ENCODE results near the gene MARF1.

Gene MARF1

DNA sequence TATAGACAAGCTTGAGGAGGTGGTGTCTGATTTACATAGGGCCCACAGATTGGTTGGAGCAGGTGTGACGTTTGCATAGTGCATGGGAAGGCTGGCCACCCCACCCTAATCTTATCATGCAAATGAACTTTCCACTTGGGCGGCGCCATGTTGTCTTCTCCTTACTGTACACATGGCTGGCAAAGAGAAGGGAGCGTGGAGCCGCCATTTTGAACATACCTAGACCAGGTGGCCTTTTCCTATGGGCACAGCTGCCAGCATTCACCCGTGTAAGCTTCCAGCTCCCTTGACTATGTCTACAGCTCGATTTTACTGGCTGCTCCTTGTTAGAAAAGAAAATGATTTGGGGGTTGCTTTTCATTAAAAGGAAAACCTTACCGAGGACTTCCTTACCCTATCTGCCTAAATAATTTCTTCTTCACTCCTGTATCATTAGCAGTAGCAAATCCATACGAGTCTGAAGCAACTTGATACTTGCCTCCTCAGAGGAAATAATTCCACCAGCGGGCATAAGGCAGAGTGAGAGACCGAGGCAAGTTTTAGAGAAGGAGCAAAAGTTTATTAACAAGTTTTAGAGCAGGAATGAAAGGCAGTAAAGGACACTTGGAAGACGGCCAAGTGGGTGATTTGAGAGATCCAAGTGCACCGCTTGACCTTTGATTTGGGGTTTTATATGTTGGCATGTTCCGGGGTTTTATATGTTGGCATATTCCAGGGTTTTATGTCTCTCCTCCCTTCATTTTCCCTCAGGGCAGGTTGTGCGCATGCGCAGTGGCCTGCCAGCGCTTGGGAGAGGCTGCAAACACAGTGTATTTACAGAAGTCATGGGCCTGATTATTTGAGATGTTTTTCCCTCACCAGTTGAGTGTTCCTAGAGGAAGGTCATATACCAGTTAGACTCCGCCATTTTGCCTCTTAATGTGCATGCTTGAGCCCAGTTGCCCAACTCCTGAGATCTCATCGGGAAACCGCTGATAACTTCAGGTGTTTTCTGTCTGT is 65.7 kb downstream of the MARF1 start:
- TF ChIP-seq GATA2 (IDR thresholded peaks at IDR 0.05; ENCODE audit: low read depth, low read length), result no peak
- TF ChIP-seq GATA3 (IDR thresholded peaks at IDR 0.05; ENCODE audit: low read depth, low read length), result no peak

DNA sequence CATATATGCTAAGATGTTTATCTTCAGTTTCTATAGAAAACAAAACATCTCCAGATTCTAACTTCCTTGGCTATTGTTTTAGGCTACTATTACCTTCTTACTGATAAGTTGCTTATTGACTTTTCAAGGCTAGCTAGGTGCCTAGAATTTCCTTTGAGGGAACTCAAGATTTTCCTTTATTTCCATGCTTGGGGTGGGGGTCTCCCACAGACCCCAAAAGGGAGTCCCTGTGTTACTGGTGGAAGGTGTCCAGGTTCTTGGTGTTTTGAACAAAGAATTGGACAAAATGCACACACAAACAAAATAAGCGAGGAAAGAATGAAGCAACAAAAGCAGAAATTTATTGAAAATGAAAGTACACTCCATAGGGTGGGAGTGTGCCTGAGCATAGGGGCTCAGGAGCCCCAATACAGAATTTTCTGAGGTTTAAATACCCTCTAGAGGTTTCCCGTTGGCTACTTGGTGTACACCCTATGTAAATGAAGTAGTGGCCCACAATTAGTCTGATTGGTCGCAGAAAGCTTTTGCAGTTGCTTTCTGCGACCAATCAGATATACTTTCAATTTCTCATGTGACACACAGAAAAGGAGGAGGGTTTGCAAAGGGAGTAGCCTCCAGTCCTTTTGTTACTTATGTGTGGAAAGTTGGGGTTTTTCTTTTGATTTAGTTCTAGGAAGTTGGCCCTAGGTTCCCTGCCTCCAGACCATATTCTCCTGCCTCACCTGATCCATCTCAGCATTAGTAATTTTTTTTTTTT is 67.5 kb downstream of the MARF1 start:
- TF ChIP-seq GATA3 (IDR thresholded peaks at IDR 0.05; ENCODE audit: low read depth, low read length), result no peak
- TF ChIP-seq GATA2 (IDR thresholded peaks at IDR 0.05; ENCODE audit: low read depth, low read length), result no peak

DNA sequence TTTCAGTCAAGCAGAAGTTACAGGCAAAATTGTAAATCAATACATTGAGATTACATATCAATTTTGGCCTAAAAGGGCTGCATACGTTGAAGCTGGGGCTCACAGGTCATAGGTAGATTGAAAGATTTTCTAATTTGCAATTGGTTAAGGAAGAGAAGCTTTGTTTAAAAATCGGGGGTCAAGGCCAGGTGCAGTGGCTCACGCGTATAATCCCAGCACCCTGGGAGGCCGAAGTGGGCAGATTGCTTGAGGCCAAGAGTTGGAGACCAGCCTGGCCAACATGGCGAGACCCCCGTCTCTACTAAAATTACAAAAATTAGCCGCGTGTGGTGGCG is 68.4 kb downstream of the MARF1 start:
- TF ChIP-seq GATA2 (IDR thresholded peaks at IDR 0.05; ENCODE audit: low read depth, low read length) (no peak), GATA3 (IDR thresholded peaks at IDR 0.05; ENCODE audit: low read depth, low read length) (no peak)

DNA sequence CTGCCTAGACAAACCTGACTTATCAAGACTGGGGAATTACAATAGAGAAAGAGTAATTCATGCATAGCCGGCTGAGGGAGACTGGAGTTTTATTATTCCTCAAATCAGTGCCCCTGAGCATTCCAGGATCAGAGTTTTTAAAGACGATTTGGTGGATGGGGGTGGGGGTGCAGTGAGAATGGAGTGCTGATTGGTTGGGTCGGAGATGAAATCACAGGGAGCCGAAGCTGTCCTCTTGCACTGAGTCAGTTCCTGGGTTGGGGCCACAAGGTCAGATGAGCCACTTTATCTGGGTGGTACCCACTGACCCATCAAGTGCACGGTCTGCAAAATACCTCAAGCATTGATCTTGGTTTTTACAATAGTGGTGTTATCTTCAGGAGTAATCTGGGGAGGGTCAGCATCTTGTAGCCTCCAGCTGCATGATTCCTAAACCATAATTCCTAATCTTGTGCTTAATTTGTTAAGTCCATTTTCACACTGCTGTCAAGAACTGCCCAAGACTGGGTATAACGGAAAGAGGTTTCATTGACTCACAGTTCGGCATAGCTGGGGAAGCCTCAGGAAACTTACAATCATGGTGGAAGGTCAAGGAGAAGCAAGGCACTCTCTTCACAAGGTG is 69.6 kb downstream of the MARF1 start:
- TF ChIP-seq GATA3 (IDR thresholded peaks at IDR 0.05; ENCODE audit: low read depth, low read length) (no peak), GATA2 (IDR thresholded peaks at IDR 0.05; ENCODE audit: low read depth, low read length) (no peak)

DNA sequence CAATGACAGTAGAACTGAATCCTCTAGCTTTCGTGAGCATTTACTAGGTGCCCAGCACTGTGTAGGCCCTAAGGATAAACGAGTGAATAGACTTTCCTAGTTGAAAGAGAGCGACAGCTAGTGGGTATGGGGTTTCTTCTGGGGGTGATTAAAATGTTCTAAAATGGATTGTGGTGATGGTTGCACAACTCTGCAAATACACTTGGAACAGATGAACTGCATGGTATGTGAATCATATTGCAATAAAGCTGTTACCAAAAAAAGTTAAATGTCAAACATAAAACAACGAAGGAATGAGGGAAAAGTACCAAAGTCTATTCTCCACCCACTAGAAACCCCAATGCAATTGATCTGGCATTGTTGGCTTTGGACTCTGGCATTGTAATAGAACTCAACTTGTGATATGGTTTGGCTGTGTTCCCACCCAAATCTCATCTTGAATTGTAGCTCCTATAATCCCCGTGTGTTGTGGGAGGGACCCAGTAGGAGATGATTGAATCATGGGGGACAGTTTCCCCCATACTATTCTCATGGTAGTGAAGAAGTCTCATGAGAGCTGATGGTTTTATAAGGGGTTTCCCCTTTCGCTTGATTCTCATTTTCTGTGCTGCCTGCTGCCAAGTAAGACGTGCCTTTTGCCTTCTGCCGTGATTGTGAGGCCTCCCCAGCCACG is 70.5 kb downstream of the MARF1 start:
- TF ChIP-seq GATA2 (IDR thresholded peaks at IDR 0.05; ENCODE audit: low read depth, low read length) (no peak), GATA3 (IDR thresholded peaks at IDR 0.05; ENCODE audit: low read depth, low read length) (no peak)

DNA sequence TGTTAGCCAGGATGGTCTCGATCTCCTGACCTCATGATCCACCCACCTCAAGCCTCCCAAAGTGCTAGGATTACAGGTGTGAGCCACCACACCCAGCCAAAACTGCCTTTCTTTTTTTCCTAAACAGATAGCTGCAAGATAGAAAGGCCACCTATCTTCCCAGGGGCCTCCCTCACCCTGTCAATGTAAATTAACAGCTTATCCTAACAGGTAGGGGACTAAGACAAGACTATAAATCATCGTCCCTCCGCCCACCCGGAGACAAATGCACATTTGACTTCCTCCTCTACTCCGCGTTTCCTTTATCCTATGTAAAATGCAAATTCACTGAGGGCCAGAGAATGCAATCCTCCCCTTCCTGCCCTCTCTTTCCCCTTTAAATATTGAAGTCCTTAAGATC is 71.4 kb downstream of the MARF1 start:
- no peak for TF ChIP-seq GATA3 (IDR thresholded peaks at IDR 0.05; ENCODE audit: low read depth, low read length)
- TF ChIP-seq GATA2 (IDR thresholded peaks at IDR 0.05; ENCODE audit: low read depth, low read length), result no peak

DNA sequence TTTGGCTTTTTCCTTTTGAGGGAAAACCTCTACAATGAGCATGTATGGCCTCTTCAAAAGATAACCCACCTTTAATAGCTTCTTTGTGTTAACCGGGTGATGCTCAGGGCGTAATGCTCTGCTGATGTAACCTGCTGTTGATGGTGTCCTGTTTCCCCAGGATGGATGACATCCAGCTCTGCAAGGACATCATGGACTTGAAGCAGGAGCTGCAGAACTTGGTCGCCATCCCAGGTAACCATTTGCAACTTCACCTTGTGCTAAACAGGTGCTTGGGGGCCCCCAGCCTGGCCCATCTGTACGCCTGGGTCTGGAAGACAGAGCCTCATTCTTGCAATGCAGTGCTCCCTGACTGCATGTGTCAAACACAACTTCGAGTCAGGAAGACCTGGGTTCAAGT is 75.1 kb downstream of the MARF1 start:
- TF ChIP-seq GATA3 (IDR thresholded peaks at IDR 0.05; ENCODE audit: low read depth, low read length) (no peak), GATA2 (IDR thresholded peaks at IDR 0.05; ENCODE audit: low read depth, low read length) (no peak)

DNA sequence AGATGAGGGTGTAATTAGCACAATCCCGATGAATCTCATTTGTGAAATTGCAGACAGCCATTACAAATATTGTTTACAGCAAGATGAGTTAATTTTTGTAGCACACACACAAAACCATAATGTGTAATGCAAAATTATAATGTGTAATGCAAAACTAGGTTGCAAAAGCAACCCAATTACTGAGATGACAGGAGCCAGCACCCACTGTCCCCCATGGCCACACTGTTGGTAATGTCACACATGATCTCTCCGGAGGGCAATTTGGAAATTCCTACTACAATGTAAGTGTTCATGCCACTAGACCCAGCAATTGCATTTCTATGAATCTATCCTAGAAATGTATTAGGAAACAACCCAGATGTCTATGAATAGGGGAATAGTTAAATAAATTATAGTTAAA is 76.9 kb downstream of the MARF1 start:
- no peak for TF ChIP-seq GATA3 (IDR thresholded peaks at IDR 0.05; ENCODE audit: low read depth, low read length)
- TF ChIP-seq GATA2 (IDR thresholded peaks at IDR 0.05; ENCODE audit: low read depth, low read length), result no peak

DNA sequence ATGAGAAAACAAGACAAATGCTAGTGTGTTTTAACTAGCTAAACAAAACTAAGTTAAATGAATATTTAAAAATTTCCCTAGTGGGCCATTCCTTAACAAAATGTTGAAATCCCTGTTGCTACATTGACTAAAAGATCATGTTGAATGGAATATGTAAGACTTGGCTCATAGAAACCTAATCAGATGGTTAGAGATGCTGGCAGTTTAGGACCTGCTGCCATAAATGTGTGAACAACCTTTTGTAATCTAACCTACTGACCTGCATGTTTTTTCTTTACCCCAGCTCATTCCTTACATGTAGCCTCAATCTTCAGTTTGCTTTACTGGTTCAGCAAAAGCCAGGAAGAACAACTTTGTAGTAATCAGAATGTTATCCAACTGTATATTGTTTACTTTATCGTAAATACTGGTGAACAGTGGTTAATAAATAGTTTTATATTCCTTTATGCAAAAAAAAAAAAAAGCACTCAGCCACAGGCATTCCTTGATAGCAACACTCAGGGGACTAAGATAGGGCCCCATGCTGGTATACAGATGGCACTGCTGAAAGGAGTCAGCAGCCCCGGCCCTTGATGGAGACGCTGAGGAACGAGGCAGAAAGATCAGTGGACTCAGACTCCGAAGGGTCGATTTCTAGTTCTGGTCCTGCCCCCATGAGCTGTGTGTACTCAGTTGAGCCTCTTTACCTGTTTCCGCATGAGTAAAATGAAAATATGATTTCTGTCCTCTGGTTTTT is 78.2 kb downstream of the MARF1 start:
- TF ChIP-seq GATA3 (IDR thresholded peaks at IDR 0.05; ENCODE audit: low read depth, low read length) (no peak), GATA2 (IDR thresholded peaks at IDR 0.05; ENCODE audit: low read depth, low read length) (no peak)

DNA sequence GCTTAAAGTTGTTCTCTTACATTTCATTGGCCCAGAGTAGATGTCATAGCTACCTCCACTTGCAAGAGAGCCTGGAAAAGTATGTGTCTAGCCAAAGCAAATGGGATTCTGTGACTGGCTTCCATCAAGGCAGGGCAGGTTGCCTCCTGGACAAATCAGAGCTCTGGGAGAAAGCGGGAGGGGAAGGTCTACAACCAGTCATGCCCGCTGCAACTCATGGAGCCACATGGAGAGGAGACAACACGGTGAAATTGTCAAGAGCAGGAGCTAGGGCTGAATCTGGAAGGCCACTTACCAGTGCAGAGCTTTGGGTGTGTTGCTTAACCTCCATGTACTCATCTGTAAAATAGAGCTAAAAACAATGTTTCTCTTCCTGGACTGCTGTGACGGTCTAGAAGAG is 83.8 kb downstream of the MARF1 start:
- TF ChIP-seq GATA2 (IDR thresholded peaks at IDR 0.05; ENCODE audit: low read depth, low read length) (no peak), GATA3 (IDR thresholded peaks at IDR 0.05; ENCODE audit: low read depth, low read length) (no peak)

DNA sequence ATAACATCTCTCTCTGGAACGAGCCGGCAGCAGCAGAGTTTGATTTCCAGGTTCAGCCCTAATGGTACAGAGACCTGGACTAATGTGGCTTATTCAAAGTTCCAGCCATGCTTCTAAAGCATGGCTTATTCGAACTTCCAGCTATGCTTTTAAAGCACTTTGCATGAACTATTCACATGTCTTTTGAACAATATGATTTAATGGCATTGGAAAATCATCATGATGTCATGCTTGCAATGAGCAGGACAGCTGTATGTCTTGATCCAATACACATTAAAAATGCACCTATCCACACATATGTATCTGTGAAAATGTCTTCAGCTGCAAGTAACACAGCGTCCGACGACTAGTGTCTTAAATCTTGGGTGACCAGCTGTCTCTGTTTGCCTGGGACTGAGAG is 85.7 kb downstream of the MARF1 start:
- TF ChIP-seq GATA2 (IDR thresholded peaks at IDR 0.05; ENCODE audit: low read depth, low read length), result peak; percentile 48
- no peak for TF ChIP-seq GATA3 (IDR thresholded peaks at IDR 0.05; ENCODE audit: low read depth, low read length)

DNA sequence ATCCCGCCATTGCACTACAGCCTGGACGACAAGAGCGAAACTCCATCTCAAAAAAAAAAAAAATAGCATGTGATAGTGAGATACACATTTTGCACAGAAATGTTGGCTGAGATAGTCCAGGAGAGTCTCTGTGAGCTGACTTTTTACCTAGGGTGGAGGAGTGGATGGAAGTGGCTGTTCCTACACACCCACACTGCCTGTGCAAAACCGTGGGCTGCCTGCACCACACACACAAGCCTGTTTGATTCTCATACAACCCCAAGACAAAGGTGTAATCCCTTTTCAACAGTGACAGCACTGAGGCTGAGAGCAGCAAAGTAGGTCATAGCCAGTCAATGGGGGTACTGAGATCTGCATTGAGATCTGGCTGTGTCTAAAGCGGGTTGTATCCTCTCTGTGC is 86.8 kb downstream of the MARF1 start:
- TF ChIP-seq GATA3 (IDR thresholded peaks at IDR 0.05; ENCODE audit: low read depth, low read length), result no peak
- no peak for TF ChIP-seq GATA2 (IDR thresholded peaks at IDR 0.05; ENCODE audit: low read depth, low read length)
